SU-DHL-6 (cell line): Measurements from ENCODE around the gene PMEPA1.

Experiments used
- H2AFZ ChIP-seq: fragments of 200-600 bp; sonication (generic); 2 replicates; pipeline ENCODE4 v1.6.1; 2014; ENCODE audit warnings: low read depth, mild to moderate bottlenecking, moderate library complexity, mixed read lengths, antibody characterized with exemption, low read length; ENCODE audit not compliant: severe bottlenecking
- H3F3A ChIP-seq: fragments of 200-600 bp; shearing (Covaris generic); 2 replicates; pipeline ENCODE4 v1.6.0; 2016; ENCODE audit warnings: antibody characterized with exemption, mild to moderate bottlenecking; ENCODE audit not compliant: insufficient read depth
- H3K27ac ChIP-seq: fragments of 200-600 bp; sonication (generic); 2 replicates; pipeline ENCODE4 v1.5.1; 2016; ENCODE audit warnings: low read depth, mild to moderate bottlenecking, low read length, moderate library complexity, mixed read lengths
- H3K27me3 ChIP-seq: fragments of 200-600 bp; sonication (generic), shearing (Covaris generic); 2 replicates; pipeline ENCODE4 v1.6.0; 2014; ENCODE audit warnings: mild to moderate bottlenecking, low read length
- H3K36me3 ChIP-seq: fragments of 200-600 bp; sonication (generic); 2 replicates; pipeline ENCODE4 v1.6.1; 2014; ENCODE audit warnings: mild to moderate bottlenecking, low read length, mixed read lengths
- H3K4me2 ChIP-seq: fragments of 300-600, 200-600 bp; shearing (Covaris generic), sonication (generic); 2 replicates; pipeline ENCODE4 v1.6.0; 2014; ENCODE audit warnings: low read length, low read depth, mild to moderate bottlenecking; ENCODE audit not compliant: poor library complexity, severe bottlenecking
- H3K4me3 ChIP-seq: fragments of 200-600 bp; sonication (generic); 2 replicates; pipeline ENCODE4 v1.5.1; 2014; ENCODE audit warnings: antibody characterized with exemption, low read length, mild to moderate bottlenecking, mixed read lengths; ENCODE audit not compliant: insufficient read depth, poor library complexity, severe bottlenecking
- H3K79me2 ChIP-seq: fragments of 200-600 bp; sonication (generic); 2 replicates; pipeline ENCODE4 v1.6.1; 2014; ENCODE audit warnings: mild to moderate bottlenecking, low read length, moderate library complexity; ENCODE audit not compliant: insufficient read depth
- H3K9ac ChIP-seq: fragments of 200-600 bp; sonication (generic); 2 replicates; pipeline ENCODE4 v1.7.0; 2014; ENCODE audit warnings: mild to moderate bottlenecking, low read length
- H3K9me2 ChIP-seq: fragments of 200-600 bp; sonication (generic); replicated peaks from 2 replicates; pipeline ENCODE4 v1.6.1; 2014; ENCODE audit warnings: low read length; ENCODE audit not compliant: insufficient read depth
- H3K9me3 ChIP-seq: fragments of 200-600 bp; sonication (generic); 2 replicates; pipeline ENCODE4 v1.6.1; 2014; ENCODE audit warnings: low read length, mixed read lengths; ENCODE audit not compliant: insufficient read depth
- H4K20me1 ChIP-seq: fragments of 200-600 bp; sonication (generic); 2 replicates; pipeline ENCODE4 v1.6.1; 2014; ENCODE audit warnings: low read depth, mild to moderate bottlenecking, antibody characterized with exemption, low read length, moderate library complexity, mixed read lengths
- EZH2phosphoT487 ChIP-seq: fragments of 200-600 bp; sonication (generic), shearing (Covaris generic); conservative IDR thresholded peaks from 2 replicates; pipeline ENCODE4 v1.6.1; 2018; ENCODE audit warnings: mild to moderate bottlenecking, antibody characterized with exemption, low read length, moderate library complexity, mixed read lengths
- TF ChIP-seq, protein P1 (sequence below): fragments of 200-600 bp; sonication (generic); IDR thresholded peaks from one replicate; pipeline ENCODE4 v1.5.1; 2017; ENCODE audit warnings: antibody characterized with exemption, mild to moderate bottlenecking, low read length, moderate library complexity; ENCODE audit not compliant: insufficient read depth, poor library complexity, severe bottlenecking

Gene PMEPA1

DNA sequence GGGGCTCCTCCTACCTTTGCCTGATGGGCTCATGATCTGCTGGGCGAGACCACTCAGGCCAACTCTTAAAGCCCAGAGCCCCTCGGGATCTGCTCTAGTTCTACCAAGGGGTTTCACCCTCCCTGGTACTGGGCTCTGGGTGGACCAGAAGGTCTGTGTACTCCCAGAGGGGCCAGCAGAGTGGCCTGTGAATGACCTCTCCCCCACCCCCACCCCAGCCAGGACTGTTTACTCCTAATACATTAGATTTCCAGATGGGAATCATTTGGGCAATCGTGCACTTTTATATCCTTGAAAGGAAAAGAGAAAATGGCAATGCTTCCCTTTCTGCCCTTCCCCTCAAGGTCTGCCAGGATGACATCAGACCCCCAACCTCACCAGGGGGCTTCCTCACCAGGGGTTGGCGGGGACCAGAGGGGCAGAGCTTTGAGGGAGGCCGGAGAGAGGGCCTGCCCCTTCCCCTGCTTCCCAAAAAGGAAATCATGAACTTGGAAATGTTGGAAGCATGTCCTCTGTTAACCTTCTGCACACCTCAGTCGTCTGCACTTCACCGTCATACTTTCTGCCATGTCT, 37.1 kb upstream of the PMEPA1 start:
- Histone ChIP-seq H3K4me2 (no peak overlapping the region), H3K27ac (no peak overlapping the region), H3K79me2 (no peaks in the 10 kb centered on the region)

DNA sequence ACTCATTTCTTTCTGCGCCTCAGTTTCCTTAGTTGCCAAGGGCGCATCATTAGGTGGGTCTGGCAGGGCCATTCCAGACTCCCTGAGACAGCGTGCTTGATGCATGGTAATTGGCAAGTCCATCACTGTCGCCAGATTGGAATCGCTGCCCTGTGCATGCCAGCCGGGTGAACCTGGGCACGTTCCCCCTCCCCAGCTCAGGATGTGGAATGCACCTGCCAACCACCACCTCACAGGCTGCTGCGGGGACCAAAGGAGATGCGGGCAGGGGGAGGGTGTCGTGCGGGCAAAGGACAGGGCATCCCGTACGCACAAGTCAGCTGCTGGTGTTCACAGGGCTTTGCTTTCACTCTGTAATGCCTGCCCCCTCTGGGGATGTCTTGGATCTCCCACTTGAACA, 36.4 kb upstream of the PMEPA1 start:
- Histone ChIP-seq H3K27ac (no peak overlapping the region), H3K9me2 (no peaks in the 10 kb centered on the region), H4K20me1 (no peaks in the 10 kb centered on the region), H3F3A (no peaks in the 10 kb centered on the region), H3K4me3 (no peak overlapping the region), H3K4me2 (no peak overlapping the region), H3K79me2 (no peaks in the 10 kb centered on the region), H3K27me3 (no peaks in the 10 kb centered on the region), H3K9ac (no peak overlapping the region), H2AFZ (no peak overlapping the region), H3K36me3 (no peaks in the 10 kb centered on the region), H3K9me3 (no peaks in the 10 kb centered on the region)
- no peak for TF ChIP-seq EZH2phosphoT487
- TF ChIP-seq, protein P1, sequence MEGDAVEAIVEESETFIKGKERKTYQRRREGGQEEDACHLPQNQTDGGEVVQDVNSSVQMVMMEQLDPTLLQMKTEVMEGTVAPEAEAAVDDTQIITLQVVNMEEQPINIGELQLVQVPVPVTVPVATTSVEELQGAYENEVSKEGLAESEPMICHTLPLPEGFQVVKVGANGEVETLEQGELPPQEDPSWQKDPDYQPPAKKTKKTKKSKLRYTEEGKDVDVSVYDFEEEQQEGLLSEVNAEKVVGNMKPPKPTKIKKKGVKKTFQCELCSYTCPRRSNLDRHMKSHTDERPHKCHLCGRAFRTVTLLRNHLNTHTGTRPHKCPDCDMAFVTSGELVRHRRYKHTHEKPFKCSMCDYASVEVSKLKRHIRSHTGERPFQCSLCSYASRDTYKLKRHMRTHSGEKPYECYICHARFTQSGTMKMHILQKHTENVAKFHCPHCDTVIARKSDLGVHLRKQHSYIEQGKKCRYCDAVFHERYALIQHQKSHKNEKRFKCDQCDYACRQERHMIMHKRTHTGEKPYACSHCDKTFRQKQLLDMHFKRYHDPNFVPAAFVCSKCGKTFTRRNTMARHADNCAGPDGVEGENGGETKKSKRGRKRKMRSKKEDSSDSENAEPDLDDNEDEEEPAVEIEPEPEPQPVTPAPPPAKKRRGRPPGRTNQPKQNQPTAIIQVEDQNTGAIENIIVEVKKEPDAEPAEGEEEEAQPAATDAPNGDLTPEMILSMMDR: no peak

More for the DNA sequence above, 37.1 kb upstream of the PMEPA1 start:
- H3K27me3 ChIP-seq: no peaks in the 10 kb centered on the region
- TF ChIP-seq, protein P1: no peak
- no peak for TF ChIP-seq EZH2phosphoT487
- H3F3A ChIP-seq: no peaks in the 10 kb centered on the region
- no peaks in the 10 kb centered on the region for H3K9me3 ChIP-seq
- H3K4me3 ChIP-seq: no peak overlapping the region
- no peaks in the 10 kb centered on the region for H4K20me1 ChIP-seq
- H3K9ac ChIP-seq: no peak overlapping the region
- no peaks in the 10 kb centered on the region for H3K36me3 ChIP-seq
- H3K9me2 ChIP-seq: no peaks in the 10 kb centered on the region
- H2AFZ ChIP-seq: no peak overlapping the region

DNA sequence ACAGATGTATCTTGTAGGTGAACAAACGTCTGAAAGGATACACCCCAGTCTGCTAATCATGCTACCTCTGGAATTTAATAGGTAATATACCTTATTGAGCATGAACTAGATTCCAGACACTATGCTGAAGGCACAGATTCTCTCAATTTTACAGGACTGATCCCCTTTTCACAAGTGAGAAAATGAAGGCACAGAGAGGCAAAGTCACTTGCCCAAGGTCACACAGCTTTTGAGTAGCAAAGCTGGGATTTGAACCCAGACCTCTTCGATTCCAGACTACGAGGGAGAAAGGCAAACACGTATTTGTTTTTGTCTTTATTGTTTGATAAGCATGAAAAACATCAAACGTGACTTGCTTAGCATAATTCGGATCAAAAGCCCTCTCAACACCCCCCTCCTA, 34.4 kb upstream of the PMEPA1 start:
- Histone ChIP-seq H3F3A (no peaks in the 10 kb centered on the region), H3K27me3 (no peaks in the 10 kb centered on the region), H3K4me2 (no peak overlapping the region), H3K79me2 (no peaks in the 10 kb centered on the region), H3K9ac (no peak overlapping the region), H3K9me2 (no peaks in the 10 kb centered on the region), H2AFZ (no peak overlapping the region), H4K20me1 (no peaks in the 10 kb centered on the region), H3K27ac (no peak overlapping the region), H3K9me3 (no peaks in the 10 kb centered on the region), H3K36me3 (no peaks in the 10 kb centered on the region), H3K4me3 (no peak overlapping the region)
- no peak for TF ChIP-seq EZH2phosphoT487
- TF ChIP-seq, protein P1: no peak
